HEK293T (cell line): ENCODE data around the gene KRTAP4-11.
"Not testable (repeated sequence)": the region's sequence is repeated elsewhere in the genome, so short reads cannot be mapped to it uniquely, and the experiment has no call there.

Source experiments
- ARNT ChIP-seq: fragments of 450-650 bp; IDR thresholded peaks from 2 replicates; pipeline ENCODE4 v1.6.1; 2017; ENCODE audit warnings: mild to moderate bottlenecking
- BHLHE40 ChIP-seq: fragments of 450-650 bp; IDR thresholded peaks from 2 replicates; pipeline ENCODE4 v1.6.1; 2016; ENCODE audit warnings: mild to moderate bottlenecking, moderate library complexity, borderline replicate concordance
- CTBP1 ChIP-seq: fragments of 450-650 bp; IDR thresholded peaks from 2 replicates; pipeline ENCODE4 v1.6.1; 2016; ENCODE audit warnings: borderline replicate concordance
- ELF4 ChIP-seq: fragments of 450-650 bp; IDR thresholded peaks from 2 replicates; pipeline ENCODE4 v1.6.1; 2017; ENCODE audit warnings: antibody characterized with exemption
- FOXA1 ChIP-seq: fragments of 450-650 bp; IDR thresholded peaks from 2 replicates; pipeline ENCODE4 v1.6.1; 2016; ENCODE audit warnings: mild to moderate bottlenecking
- FOXM1 ChIP-seq: fragments of 450-650 bp; IDR thresholded peaks from 2 replicates; pipeline ENCODE4 v1.6.1; 2017; ENCODE audit warnings: mild to moderate bottlenecking, borderline replicate concordance
- HDGF ChIP-seq: fragments of 450-650 bp; IDR thresholded peaks from 2 replicates; pipeline ENCODE4 v1.6.1; 2017; ENCODE audit warnings: antibody characterized with exemption, borderline replicate concordance
- L3MBTL2 ChIP-seq: fragments of 450-650 bp; conservative IDR thresholded peaks from 2 replicates; pipeline ENCODE4 v1.6.1; 2016; ENCODE audit warnings: mild to moderate bottlenecking
- LEF1 ChIP-seq: fragments of 450-650 bp; IDR thresholded peaks from 2 replicates; pipeline ENCODE4 v1.6.1; 2017; ENCODE audit warnings: mild to moderate bottlenecking, borderline replicate concordance
- SP1 ChIP-seq: fragments of 450-650 bp; IDR thresholded peaks from 2 replicates; pipeline ENCODE4 v1.6.1; 2017
- SUZ12 ChIP-seq: fragments of 450-650 bp; IDR thresholded peaks from 2 replicates; pipeline ENCODE4 v1.6.1; 2016; ENCODE audit warnings: mild to moderate bottlenecking
- TARDBP ChIP-seq: fragments of 450-650 bp; IDR thresholded peaks from 2 replicates; pipeline ENCODE4 v1.6.1; 2016
- ZNF384 ChIP-seq: fragments of 450-650 bp; IDR thresholded peaks from 2 replicates; pipeline ENCODE4 v1.6.1; 2016
- TF ChIP-seq, protein P1 (sequence below): fragments of 450-650 bp; IDR thresholded peaks from 2 replicates; pipeline ENCODE4 v1.6.1; 2016

DNA sequence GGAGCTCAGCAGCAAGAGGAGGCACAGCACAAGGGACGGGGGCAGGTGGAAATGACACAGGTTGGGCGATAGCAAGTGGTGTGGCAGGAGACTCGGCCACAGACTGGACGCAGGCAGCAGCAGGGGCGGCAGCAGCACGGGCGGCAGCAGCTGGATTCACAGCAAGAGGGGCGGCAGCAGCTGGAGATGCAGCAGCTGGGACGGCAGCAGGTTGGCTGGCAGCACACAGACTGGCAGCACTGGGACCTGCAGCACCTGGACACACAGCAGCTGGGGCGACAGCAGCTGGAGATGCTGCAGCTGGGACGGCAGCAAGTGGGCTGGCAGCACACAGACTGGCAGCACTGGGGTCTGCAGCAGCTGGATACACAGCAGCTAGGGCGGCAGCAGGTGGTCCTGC is 21.7 kb upstream of the KRTAP4-11 start:
- TF ChIP-seq FOXM1, BHLHE40, HDGF, LEF1, ZNF384, TARDBP, ELF4, FOXA1, SUZ12, SP1, L3MBTL2, ARNT, CTBP1: not testable (repeated sequence)
- TF ChIP-seq, protein P1, sequence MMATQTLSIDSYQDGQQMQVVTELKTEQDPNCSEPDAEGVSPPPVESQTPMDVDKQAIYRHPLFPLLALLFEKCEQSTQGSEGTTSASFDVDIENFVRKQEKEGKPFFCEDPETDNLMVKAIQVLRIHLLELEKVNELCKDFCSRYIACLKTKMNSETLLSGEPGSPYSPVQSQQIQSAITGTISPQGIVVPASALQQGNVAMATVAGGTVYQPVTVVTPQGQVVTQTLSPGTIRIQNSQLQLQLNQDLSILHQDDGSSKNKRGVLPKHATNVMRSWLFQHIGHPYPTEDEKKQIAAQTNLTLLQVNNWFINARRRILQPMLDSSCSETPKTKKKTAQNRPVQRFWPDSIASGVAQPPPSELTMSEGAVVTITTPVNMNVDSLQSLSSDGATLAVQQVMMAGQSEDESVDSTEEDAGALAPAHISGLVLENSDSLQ = not testable (repeated sequence)
